A549 (cell line): Measurements from ENCODE around the gene TPSAB1. TPM values are rescaled to one million over a fixed set of nuclear protein-coding genes. Genes with fewer than 3 reads are reported as not detected.
"Not testable (repeated sequence)": the region's sequence is repeated elsewhere in the genome, so short reads cannot be mapped to it uniquely, and the experiment has no call there.

Source experiments
- ATAC-seq, 2 experiments: fragments of 200-7000 bp in 1 of 2; fragments of >200 bp in 1 of 2; cut with Nextera tagmentation in 1 of 2; cut with Tn5 transposase in 1 of 2; 3 replicates each; pipeline versions ENCODE4 v1.8.0 to v1.9.1; 2018 to 2020; ENCODE audit warnings: mild to moderate bottlenecking in 1 of 2, moderate library complexity in 1 of 2
- CTCF ChIA-PET: fragments of 300-600 bp; sonication (Branson Sonifier 250); formaldehyde crosslinking; extraction: SDS; loops from one replicate; lab custom pipeline; 2021; ENCODE audit warnings: antibody characterized with exemption, inconsistent platforms; lab: Yijun Ruan, JAX
- POLR2A ChIA-PET: fragments of 350-600 bp; formaldehyde crosslinking; extraction: SDS; loops from one replicate; lab custom pipeline; 2021; ENCODE audit warnings: antibody characterized with exemption, inconsistent platforms; lab: Yijun Ruan, JAX
- DNase-seq, 2 experiments: peaks; one replicate each; pipeline versions ENCODE4 v3.0.0 to v3.0.0-alpha.2; 2011 to 2016; ENCODE audit warnings: low read depth in 1 of 2, low spot score in 1 of 2
- FAIRE-seq: peaks from 2 replicates; lab custom pipeline; 2011; peaks lifted over from hg19 to GRCh38; lab: Jason Lieb, UNC
- H3K27ac ChIP-seq, 2 experiments: fragments of >200 bp; sonication (Bioruptor Twin); formaldehyde crosslinking; 3 replicates each; pipeline ENCODE4 v1.5.1; 2016 to 2017
- H3K4me1 ChIP-seq: fragments of >200 bp; sonication (Bioruptor Twin); formaldehyde crosslinking; 3 replicates; pipeline ENCODE4 v1.6.1; 2016
- H3K4me2 ChIP-seq: fragments of >200 bp; sonication (Bioruptor Twin); formaldehyde crosslinking; 3 replicates; pipeline ENCODE4 v1.6.1; 2016
- H3K4me3 ChIP-seq: fragments of >200 bp; sonication (Bioruptor Twin); formaldehyde crosslinking; 3 replicates; pipeline ENCODE4 v1.5.1; 2016
- H3K9me3 ChIP-seq: fragments of >200 bp; sonication (Bioruptor Twin); formaldehyde crosslinking; 3 replicates; pipeline ENCODE4 v1.6.1; 2016
- BHLHE40 ChIP-seq: IDR thresholded peaks from 2 replicates; pipeline ENCODE4 v1.6.1; 2012; ENCODE audit warnings: low read depth, low read length, inconsistent platforms
- CBX2 ChIP-seq: fragments of 200-600 bp; sonication (generic); IDR thresholded peaks from 2 replicates; pipeline ENCODE4 v1.6.1; 2016; ENCODE audit warnings: low read depth, mild to moderate bottlenecking, borderline replicate concordance
- CBX8 ChIP-seq: fragments of 200-600 bp; sonication (generic); IDR thresholded peaks from 2 replicates; pipeline ENCODE4 v1.6.1; 2016
- CHD2 ChIP-seq: fragments of 150-350 bp; IDR thresholded peaks from 2 replicates; pipeline ENCODE4 v1.6.1; 2014; ENCODE audit warnings: low read length; ENCODE audit not compliant: partially characterized antibody
- CHD4 ChIP-seq: fragments of 200-600 bp; sonication (generic); IDR thresholded peaks from 2 replicates; pipeline ENCODE4 v1.6.1; 2016; ENCODE audit warnings: antibody characterized with exemption, mild to moderate bottlenecking, borderline replicate concordance
- EHF ChIP-seq: fragments of 250-450 bp; sonication (Bioruptor Pico); IDR thresholded peaks from 2 replicates; pipeline ENCODE4 v1.5.0; 2020; ENCODE audit warnings: mild to moderate bottlenecking
- EHMT2 ChIP-seq: fragments of 200-600 bp; sonication (generic); IDR thresholded peaks from 2 replicates; pipeline ENCODE4 v1.6.1; 2016; ENCODE audit warnings: antibody characterized with exemption, low read depth, mild to moderate bottlenecking, moderate library complexity
- ELK1 ChIP-seq: fragments of 150-350 bp; IDR thresholded peaks from 2 replicates; pipeline ENCODE4 v1.6.1; 2014; ENCODE audit warnings: low read depth, mild to moderate bottlenecking, low read length
- FOSL2 ChIP-seq, 2 experiments: fragments of 450-650 bp in 1 of 2; fragments of >200 bp in 1 of 2; sonication (Bioruptor Twin) in 1 of 2; formaldehyde crosslinking; IDR thresholded peaks; 2 replicates each; pipeline versions ENCODE4 v1.5.0 to v1.6.1; 2016 to 2020; ENCODE audit warnings: mild to moderate bottlenecking in 1 of 2, moderate library complexity in 1 of 2
- GATA3 ChIP-seq: IDR thresholded peaks from 2 replicates; pipeline ENCODE4 v1.6.1; 2012; ENCODE audit warnings: borderline replicate concordance
- KDM5A ChIP-seq: fragments of 200-600 bp; sonication (generic); IDR thresholded peaks from 2 replicates; pipeline ENCODE4 v1.6.1; 2016; ENCODE audit warnings: antibody characterized with exemption, mild to moderate bottlenecking
- MAFK ChIP-seq: fragments of 450-650 bp; IDR thresholded peaks from 2 replicates; pipeline ENCODE4 v1.6.1; 2014; ENCODE audit not compliant: partially characterized antibody
- MAZ ChIP-seq: fragments of 150-350 bp; IDR thresholded peaks from 2 replicates; pipeline ENCODE4 v1.6.1; 2014; ENCODE audit warnings: antibody characterized with exemption, low read depth, low read length, borderline replicate concordance
- NFE2L2 ChIP-seq: fragments of 150-350 bp; conservative IDR thresholded peaks from 2 replicates; pipeline ENCODE4 v1.6.1; 2014; ENCODE audit warnings: low read length
- NPAS2 ChIP-seq: fragments of 250-450 bp; sonication (Bioruptor Pico); IDR thresholded peaks from 2 replicates; pipeline ENCODE4 v1.8.0; 2022; ENCODE audit warnings: mild to moderate bottlenecking, moderate library complexity, borderline replicate concordance
- PHF8 ChIP-seq: fragments of 200-600 bp; sonication (generic); IDR thresholded peaks from 2 replicates; pipeline ENCODE4 v1.6.1; 2016; ENCODE audit warnings: low read depth, mild to moderate bottlenecking, antibody characterized with exemption, moderate library complexity, borderline replicate concordance
- SMC3 ChIP-seq: fragments of >200 bp; sonication (Bioruptor Twin); formaldehyde crosslinking; IDR thresholded peaks from 3 replicates; pipeline ENCODE4 v1.6.1; 2018; ENCODE audit warnings: inconsistent platforms
- TP53 ChIP-seq: fragments of 250-450 bp; sonication (Bioruptor Pico); IDR thresholded peaks from 2 replicates; pipeline ENCODE4 v1.5.0; 2021; ENCODE audit warnings: mild to moderate bottlenecking, moderate library complexity
- WGBS: methylation state at CpG from one replicate; pipeline ENCODE4 v1.1.6; 2017; ENCODE audit errors: missing lambda C conversion rate; 5-methylcytosine and 5-hydroxymethylcytosine counted together
- polyA plus RNA-seq, 4 experiments: library from polyadenylated mRNA; depleted of rRNA in 3 of 4; stranded (reverse); fragments of >200 nt; fragmentation: RNase III in 1 of 4; extraction: RNeasy Plus Mini Kit Qiagen cat#74134 plus additional on column Dnase treatment in 1 of 4; gene quantifications; 2 replicates in 3 of 4; 3 replicates in 1 of 4; pipeline ENCODE4 v1.2.3, GENCODE V29; 2011 to 2017
- TF ChIP-seq, protein P1 (sequence below): fragments of >200 bp; sonication (Bioruptor Twin); formaldehyde crosslinking; IDR thresholded peaks from 2 replicates; pipeline ENCODE4 v1.6.1; 2016

Gene TPSAB1
- polyA plus RNA-seq, 2 of the 4 experiments (the other 2 are of a cell fraction), result not detected

DNA sequence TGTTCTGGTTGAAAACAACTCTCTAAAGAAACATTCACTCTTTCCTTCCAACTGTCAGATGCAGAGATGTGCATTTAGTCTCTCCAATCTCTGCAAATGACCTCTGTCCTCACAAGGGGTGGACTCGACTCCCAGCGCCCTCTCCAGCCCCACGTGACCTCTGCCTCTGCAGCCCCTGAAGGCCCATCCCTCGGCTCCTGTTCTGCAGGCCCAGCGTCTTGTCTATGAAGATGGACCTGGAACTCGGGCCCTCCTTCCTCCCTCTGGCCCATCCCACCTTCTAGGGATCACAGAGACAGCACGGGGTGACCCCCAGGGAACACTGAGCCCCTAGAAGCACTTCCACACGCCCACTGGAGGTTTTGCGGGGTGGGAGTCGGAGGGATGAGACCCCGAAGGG is 2.9 kb downstream of the TPSAB1 start:
- ATAC-seq, H3K27ac ChIP-seq, H3K4me2 ChIP-seq, H3K4me1 ChIP-seq, H3K9me3 ChIP-seq, POLR2A ChIA-PET, CTCF ChIA-PET, H3K4me3 ChIP-seq, DNase-seq: not testable (repeated sequence)
- peak; percentile 59 for FAIRE-seq
- WGBS, result 71% methylated on average over 7 of the region's 11 CpGs

GRCh38 chr16:1243907-1244850 is 3.7 kb downstream of the TPSAB1 start:
- ATAC-seq, H3K27ac ChIP-seq, H3K9me3 ChIP-seq, H3K4me3 ChIP-seq, FAIRE-seq, POLR2A ChIA-PET, H3K4me1 ChIP-seq, DNase-seq, H3K4me2 ChIP-seq: not testable (repeated sequence)
- 87% methylated on average over 18 of the region's 32 CpGs for WGBS
- CTCF ChIA-PET, result interaction anchor here (0.5 to 1.3 kb wide), 2 partner anchors 57 to 299 kb away, joined by 4 read pairs; no protein-coding TSS in a partner anchor

GRCh38 chr16:1244881-1245280 is 4.4 kb downstream of the TPSAB1 start:
- no peak for DNase-seq
- POLR2A ChIA-PET, result no interaction called here

DNA sequence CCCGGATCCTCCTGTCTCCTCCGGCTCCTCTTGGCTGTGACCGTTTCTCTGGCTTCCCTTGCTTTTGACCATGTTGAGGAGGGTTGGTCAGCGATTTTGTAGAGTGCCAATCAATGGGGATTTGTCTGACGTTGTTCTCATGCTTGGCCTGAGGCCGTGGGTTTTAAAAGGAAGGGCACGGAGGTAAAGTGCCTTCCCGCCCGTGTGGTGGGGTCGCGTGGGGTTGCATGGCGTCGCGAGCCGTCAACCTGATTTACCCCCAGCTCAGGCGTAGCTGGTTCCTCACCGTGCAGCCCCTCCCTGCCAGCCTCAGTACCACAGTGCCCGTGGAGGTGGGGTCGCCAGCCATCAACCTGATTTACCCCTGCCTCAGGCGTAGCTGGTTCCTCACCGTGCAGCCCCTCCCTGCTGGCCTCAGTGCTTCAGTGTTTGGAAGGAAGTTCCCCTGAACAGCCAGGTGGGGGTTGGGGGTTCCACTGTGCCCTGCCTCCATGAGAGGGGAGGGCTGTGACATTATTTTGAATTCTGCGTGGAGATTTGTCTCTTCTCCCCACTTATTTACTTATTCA is 5.0 kb downstream of the TPSAB1 start:
- WGBS, result 74% methylated on average over 22 of the region's 22 CpGs
- TF ChIP-seq NPAS2 (CRISPR knock-in tag) (no peak), NFE2L2 (no peak), CHD4 (no peak), CBX8 (no peak), FOSL2 (IDR thresholded peaks at IDR 0.05) (no peak), FOSL2 (CRISPR knock-in tag; IDR thresholded peaks at IDR 0.05) (no peak), EHF (CRISPR knock-in tag) (no peak), KDM5A (no peak), MAZ (no peak), TP53 (CRISPR knock-in tag) (no peak), CBX2 (no peak), EHMT2 (no peak), CHD2 (no peak), BHLHE40 (no peak), ELK1 (no peak), PHF8 (no peak), SMC3 (no peak), GATA3 (no peak), MAFK (no peak)
- TF ChIP-seq, protein P1, sequence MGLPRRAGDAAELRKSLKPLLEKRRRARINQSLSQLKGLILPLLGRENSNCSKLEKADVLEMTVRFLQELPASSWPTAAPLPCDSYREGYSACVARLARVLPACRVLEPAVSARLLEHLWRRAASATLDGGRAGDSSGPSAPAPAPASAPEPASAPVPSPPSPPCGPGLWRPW, result no peak
- Histone ChIP-seq H3K4me3 (no peak overlapping the region), H3K27ac (no peak overlapping the region), H3K4me1 (no peaks in the 10 kb centered on the region), H3K4me2 (no peak overlapping the region), H3K9me3 (no peaks in the 10 kb centered on the region)
- POLR2A ChIA-PET, result no interaction called here
- no peak for ATAC-seq
- CTCF ChIA-PET, result interaction anchor here (1.0 to 3.3 kb wide), 3 partner anchors 51 to 189 kb away, joined by 3 to 19 read pairs (median 4); no protein-coding TSS in a partner anchor
- no peak for FAIRE-seq
- DNase-seq, result no peak

More at GRCh38 chr16:1244881-1245280, 4.4 kb downstream of the TPSAB1 start:
- TF ChIP-seq SMC3, result no peak
- peak; percentile 25 for TF ChIP-seq MAFK
- H3K4me1 ChIP-seq, result no peaks in the 10 kb centered on the region
- 0 out of 6 replicates have a peak overlapping the region, but pooled peaks of 1 of the 2 experiments have one; percentile 39 for H3K27ac ChIP-seq
- CTCF ChIA-PET, result interaction anchor here (0.5 to 3.3 kb wide), 4 partner anchors 51 to 300 kb away, joined by 3 to 19 read pairs (median 4); no protein-coding TSS in a partner anchor
- no peak overlapping the region for H3K4me3 ChIP-seq
- no peak overlapping the region for H3K4me2 ChIP-seq
- 70% methylated on average over 8 of the region's 12 CpGs for WGBS
- no peak for FAIRE-seq
- no peak for ATAC-seq
- H3K9me3 ChIP-seq, result no peaks in the 10 kb centered on the region

DNA sequence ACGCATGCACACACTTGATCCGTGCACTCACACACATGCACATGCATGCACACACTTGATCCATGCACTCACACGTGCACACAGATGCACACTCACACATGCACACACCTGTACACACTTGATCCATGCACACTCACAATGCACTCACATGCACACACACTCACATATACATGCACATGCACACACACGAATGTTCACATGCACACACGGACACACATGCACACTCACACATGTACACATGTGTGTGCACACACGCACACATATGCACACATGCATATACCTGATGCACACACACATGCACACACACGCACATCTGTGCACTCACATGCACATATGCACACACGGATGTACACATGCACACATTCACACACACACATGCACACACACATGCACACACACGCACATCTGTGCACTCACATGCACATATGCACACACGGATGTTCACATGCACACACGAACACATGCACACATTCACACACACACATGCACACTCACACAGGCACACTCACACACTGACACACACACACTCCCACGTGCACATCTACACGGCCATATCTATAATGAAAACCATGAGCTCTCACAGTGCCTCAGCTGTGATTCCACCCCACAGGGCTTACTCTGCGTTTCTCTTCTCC is 7.5 kb downstream of the TPSAB1 start:
- DNase-seq, POLR2A ChIA-PET, H3K4me1 ChIP-seq, H3K9me3 ChIP-seq, ATAC-seq, FAIRE-seq, H3K4me2 ChIP-seq, H3K27ac ChIP-seq, H3K4me3 ChIP-seq: not testable (repeated sequence)
- WGBS, result 56% methylated on average over 11 of the region's 14 CpGs
- CTCF ChIA-PET, result interaction anchor here (1.0 to 3.3 kb wide), 2 partner anchors 142 to 191 kb away, joined by 3 to 19 read pairs; no protein-coding TSS in a partner anchor
